Spinal cord (tissue), 10 donors: ENCODE results near the gene ZNRD2. TPM values are rescaled to one million over a fixed set of nuclear protein-coding genes. Genes with fewer than 3 reads are reported as not detected.
A peak's percentile ranks its signal among the peaks of the same experiment; 100 is the strongest.

Experiments
- DNase-seq, 6 donors: peaks; one replicate each; pipeline versions ENCODE4 v3.0.0 to v3.0.0-alpha.2; 2013 to 2015; ENCODE audit warnings: low spot score in 6 of 6, low read depth in 4 of 6
- H3K27ac ChIP-seq: one replicate; pipeline ENCODE4 v1.5.1; 2013; ENCODE audit warnings: low read depth, low read length, control low read depth
- H3K27me3 ChIP-seq: one replicate; pipeline ENCODE4 v1.6.1; 2013; ENCODE audit warnings: low read length; ENCODE audit not compliant: control insufficient read depth, insufficient read depth
- H3K36me3 ChIP-seq: one replicate; pipeline ENCODE4 v1.6.1; 2013; ENCODE audit warnings: low read length; ENCODE audit not compliant: control insufficient read depth, insufficient read depth
- H3K4me1 ChIP-seq: one replicate; pipeline ENCODE4 v1.6.1; 2013; ENCODE audit warnings: low read length; ENCODE audit not compliant: control insufficient read depth, insufficient read depth
- H3K4me3 ChIP-seq: one replicate; pipeline ENCODE4 v1.5.1; 2013; ENCODE audit warnings: low read depth, low read length, control low read depth
- H3K9me3 ChIP-seq: one replicate; pipeline ENCODE4 v1.6.1; 2013; ENCODE audit warnings: low read length; ENCODE audit not compliant: control insufficient read depth, insufficient read depth
- WGBS: methylation state at CpG from one replicate; pipeline ENCODE4 v1.1.5; 2013; ENCODE audit warnings: missing lambda C conversion rate; ENCODE audit not compliant: insufficient coverage; 5-methylcytosine and 5-hydroxymethylcytosine counted together
- polyA plus RNA-seq, 2 donors: library from polyadenylated mRNA; unstranded; fragments of 120-200 nt; gene quantifications; one replicate each; pipeline ENCODE4 v1.2.1, GENCODE V29; 2013; ENCODE audit not compliant: insufficient read length in 2 of 2
- total RNA-seq, 2 donors: library from RNA; depleted of rRNA in 1 of 2; stranded (reverse); fragments of 120-200 nt in 1 of 2; fragments of >200 nt in 1 of 2; gene quantifications; one replicate each; pipeline versions ENCODE4 v1.2.3 to v1.2.4, GENCODE V29; 2013 to 2014
- donor health status: healthy.

Gene ZNRD2
- total and polyA plus RNA-seq, 4 donors, result 14.7 to 87.2 (median 54.1) TPM

DNA sequence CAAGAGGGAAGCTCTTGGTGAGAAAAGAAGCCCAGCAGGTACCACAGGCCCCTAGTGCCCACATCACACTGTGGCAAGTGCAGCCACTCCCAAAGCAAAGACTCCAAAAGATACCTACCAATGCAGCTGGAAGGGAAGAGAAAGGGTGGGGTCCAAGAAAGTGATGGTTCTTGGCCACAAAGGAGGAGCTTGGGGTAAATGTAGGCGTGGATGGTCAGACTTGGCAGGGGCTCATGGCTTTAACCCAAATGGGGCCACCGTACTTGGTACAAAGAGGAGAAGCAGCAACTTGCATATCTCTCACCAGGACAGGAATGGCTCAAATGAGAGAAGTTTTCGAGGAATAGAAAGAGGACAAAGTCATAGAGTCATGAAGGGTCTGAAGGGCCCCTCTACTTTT, 39.0 kb downstream of the ZNRD2 start:
- no peak overlapping the region for H3K4me3 ChIP-seq
- H3K27ac ChIP-seq, result no peak overlapping the region
- 51% methylated on average over 3 of the region's 3 CpGs for WGBS
- DNase-seq, result no peak
- no peaks in the 10 kb centered on the region for H3K27me3 ChIP-seq
- H3K36me3 ChIP-seq, result peaks cover 72% of the 10 kb centered on the region
- no peaks in the 10 kb centered on the region for H3K9me3 ChIP-seq
- H3K4me1 ChIP-seq, result peaks cover 70% of the 10 kb centered on the region

DNA sequence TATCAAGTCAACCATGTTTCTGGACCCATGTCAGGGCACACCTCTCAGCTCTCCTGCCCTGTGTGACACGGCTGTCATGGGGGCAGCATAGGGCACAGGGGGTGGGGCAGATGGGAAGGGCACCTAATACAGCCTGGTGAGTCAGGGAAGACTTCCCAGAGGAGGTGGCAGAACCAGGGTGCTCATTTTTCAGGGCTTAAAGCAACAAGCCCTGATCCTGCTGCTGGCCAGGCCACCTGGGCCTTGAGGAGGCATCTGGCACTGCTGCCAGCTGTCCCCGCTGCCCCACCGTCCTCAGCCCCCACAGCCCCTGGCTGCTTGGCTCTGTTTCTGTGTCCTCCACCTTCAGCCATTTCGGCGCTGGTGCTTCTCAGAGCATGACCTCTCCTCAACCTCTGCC, 39.4 kb downstream of the ZNRD2 start:
- peaks cover 74% of the 10 kb centered on the region for H3K4me1 ChIP-seq
- no peak overlapping the region for H3K4me3 ChIP-seq
- 89% methylated on average over 5 of the region's 5 CpGs for WGBS
- H3K9me3 ChIP-seq, result no peaks in the 10 kb centered on the region
- H3K36me3 ChIP-seq, result peaks cover 68% of the 10 kb centered on the region
- H3K27ac ChIP-seq, result no peak overlapping the region
- DNase-seq, result no peak
- H3K27me3 ChIP-seq, result no peaks in the 10 kb centered on the region

DNA sequence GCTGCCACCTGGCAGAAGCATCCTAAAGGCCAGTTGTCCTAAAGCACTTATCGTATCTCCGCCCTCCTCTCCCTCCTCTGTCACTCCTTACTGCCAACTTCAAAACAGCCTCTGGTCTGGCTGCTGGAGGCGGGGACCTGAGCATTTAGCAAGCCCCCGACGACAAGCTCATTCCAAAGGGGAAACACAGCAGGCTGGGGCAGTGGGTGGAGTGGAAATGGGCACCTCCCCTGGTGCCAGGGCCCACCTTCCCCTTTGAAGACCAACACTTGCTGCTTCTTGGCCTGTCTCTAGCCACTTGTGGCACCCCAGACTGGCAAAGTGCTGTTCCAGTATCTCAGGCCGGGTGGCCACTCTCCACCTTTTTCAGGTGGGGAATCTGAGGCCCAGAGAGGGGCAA, 40.1 kb downstream of the ZNRD2 start:
- H3K27me3 ChIP-seq, result no peaks in the 10 kb centered on the region
- H3K4me1 ChIP-seq, result peaks cover 77% of the 10 kb centered on the region
- H3K36me3 ChIP-seq, result peaks cover 60% of the 10 kb centered on the region
- DNase-seq, result no peak
- 59% methylated on average over 6 of the region's 6 CpGs for WGBS
- peak overlapping the region; percentile 92 for H3K27ac ChIP-seq
- peak overlapping the region; percentile 85 for H3K4me3 ChIP-seq
- no peaks in the 10 kb centered on the region for H3K9me3 ChIP-seq

DNA sequence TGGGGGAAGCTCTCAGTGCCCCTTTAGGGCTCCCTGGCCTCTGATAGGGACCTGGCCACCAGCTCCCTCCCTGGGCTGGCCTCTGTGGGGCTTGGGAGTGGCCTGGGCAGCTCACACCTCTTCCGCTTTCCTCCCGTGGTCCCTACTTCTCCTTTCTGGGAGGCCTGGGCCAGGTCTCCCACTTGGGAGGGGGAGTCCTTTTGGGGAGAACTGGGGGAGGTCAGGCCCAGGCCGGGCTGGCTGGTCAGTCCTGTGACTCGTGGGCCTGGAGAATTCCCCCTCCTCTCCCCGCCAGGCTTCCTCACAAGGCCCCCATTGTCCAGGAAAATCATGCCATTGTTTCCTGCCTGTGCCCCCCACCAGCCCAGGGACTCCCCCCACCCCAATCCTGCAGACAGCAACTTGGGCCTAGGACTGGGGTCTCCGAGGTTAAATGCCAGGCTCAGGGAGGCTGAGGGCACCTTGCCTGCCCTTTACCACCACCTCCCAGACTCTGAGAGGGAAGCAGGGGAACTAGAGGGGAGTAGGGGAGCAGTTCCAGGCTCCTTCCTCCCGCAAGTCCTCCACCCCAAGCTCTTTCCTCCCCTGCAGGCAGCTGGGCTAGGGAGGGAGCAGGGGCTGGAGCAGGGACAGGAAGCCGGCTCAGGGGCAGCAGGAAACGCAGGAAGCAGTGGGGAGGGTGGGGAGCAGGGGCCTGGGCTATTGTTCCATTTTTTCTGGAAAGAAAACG, 40.9 kb downstream of the ZNRD2 start:
- DNase-seq, result peak in 1 of 6 donors; percentile 54
- H3K9me3 ChIP-seq, result no peaks in the 10 kb centered on the region
- 40% methylated on average over 2 of the region's 10 CpGs for WGBS
- peaks cover 78% of the 10 kb centered on the region for H3K4me1 ChIP-seq
- H3K27me3 ChIP-seq, result no peaks in the 10 kb centered on the region
- H3K27ac ChIP-seq, result peak overlapping the region; percentile 92
- peaks cover 54% of the 10 kb centered on the region for H3K36me3 ChIP-seq
- H3K4me3 ChIP-seq, result peak overlapping the region; percentile 85

DNA sequence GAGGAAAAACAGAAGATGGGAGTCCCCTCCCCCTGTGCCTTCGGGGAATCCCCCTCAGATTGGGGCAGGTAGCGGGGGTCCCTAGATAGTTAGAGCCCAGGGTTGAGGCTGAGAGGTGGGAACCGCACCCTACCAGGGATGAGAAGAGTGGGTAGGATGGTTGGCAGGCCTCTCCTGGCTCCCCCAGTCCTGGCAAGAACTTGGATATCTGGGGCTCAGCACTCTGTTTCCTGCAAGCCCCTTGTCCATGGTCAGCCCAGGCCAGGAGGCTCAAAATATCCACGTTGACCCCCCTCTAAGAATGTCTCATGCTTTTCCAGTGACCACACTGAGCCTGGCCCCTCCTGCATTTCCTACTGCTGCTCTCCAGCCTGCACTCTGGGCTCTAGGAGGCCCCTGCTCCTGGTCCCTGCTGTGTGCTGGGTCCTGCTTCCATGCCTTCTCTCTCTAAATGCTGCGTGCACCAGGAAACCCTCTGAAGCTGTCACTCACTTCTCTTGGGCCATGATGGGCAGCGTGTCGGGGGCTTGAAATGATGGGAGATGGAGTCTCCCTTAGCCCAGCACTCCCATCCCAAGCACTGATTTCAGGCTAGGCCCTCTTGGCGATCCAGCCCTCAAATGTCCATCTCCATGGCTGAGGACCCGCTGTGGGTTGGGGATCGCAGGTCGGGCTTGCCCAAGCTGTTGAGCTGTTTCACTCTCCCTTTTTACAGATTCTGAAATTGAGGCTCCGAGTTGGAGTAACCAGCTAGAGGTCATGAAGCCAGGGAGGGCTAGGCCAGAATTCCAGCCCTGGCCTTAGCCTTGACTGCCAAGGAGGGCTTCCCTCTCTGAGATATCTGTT, 41.7 kb downstream of the ZNRD2 start:
- peak overlapping the region; percentile 92 for H3K27ac ChIP-seq
- no peak for DNase-seq
- peak overlapping the region; percentile 85 for H3K4me3 ChIP-seq
- no peaks in the 10 kb centered on the region for H3K9me3 ChIP-seq
- peaks cover 53% of the 10 kb centered on the region for H3K36me3 ChIP-seq
- 86% methylated on average over 11 of the region's 12 CpGs for WGBS
- peaks cover 79% of the 10 kb centered on the region for H3K4me1 ChIP-seq
- no peaks in the 10 kb centered on the region for H3K27me3 ChIP-seq

DNA sequence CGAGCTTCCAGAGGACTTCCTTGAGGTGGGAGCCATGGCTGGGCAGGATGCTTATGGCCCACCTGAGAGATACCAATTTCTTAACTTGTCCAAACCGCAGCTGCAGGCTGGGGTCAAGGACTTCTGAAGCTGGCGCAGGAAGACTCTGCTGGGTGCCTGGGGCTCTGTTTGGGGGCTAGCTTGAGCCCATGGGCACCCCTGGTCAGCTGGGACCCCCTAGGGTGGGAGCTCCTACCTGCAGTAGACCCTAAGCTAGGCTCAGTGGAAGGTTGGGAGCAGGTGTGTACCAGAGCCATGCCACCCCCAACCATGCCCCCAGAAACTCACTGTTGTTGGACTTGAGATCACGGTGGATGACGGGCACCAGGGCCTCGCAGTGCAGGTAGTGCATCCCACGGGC, 42.4 kb downstream of the ZNRD2 start:
- WGBS, result 70% methylated on average over 7 of the region's 7 CpGs
- no peaks in the 10 kb centered on the region for H3K27me3 ChIP-seq
- H3K9me3 ChIP-seq, result no peaks in the 10 kb centered on the region
- peak overlapping the region; percentile 92 for H3K27ac ChIP-seq
- peak overlapping the region; percentile 85 for H3K4me3 ChIP-seq
- DNase-seq, result no peak
- peaks cover 80% of the 10 kb centered on the region for H3K4me1 ChIP-seq
- peaks cover 56% of the 10 kb centered on the region for H3K36me3 ChIP-seq

DNA sequence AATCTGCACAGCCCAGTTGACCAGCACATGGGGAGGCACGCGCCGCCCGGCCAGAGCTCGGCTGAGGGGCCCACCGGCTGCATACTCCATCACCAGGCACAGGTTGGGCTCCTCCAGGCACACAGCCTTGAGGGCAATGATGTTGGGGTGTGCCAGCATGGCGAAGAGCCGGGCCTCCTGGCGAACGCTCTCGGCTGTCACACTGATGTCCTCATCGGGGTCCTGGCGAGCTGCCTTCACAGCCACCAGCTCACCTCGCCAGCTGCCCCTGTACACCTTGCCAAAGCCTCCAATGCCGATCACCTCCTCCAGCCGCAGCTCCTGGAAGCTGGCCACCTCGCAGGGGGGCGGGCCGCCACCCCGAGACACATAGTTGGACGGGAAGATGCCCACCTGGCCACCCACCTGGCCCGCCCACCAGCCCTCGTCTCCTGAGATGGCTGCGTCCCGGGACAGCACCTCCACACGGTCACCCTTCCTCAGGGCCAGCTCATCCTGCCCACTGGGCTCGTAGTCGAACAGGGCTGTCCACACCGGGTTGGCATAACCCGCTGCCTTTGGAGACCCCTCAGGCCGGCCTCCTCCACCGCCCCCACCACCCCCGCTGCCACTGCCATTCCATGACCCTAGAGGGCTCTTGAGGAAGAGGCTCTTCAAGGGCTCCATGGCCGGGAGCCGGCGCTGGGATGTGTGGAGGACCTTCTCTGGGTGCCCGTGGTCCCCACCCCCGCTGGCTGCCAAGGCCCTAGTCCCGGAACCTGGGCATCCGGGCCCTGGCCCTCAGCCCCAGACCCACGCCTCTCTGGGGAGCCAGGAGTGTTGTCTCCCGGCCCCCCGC, 43.0 kb downstream of the ZNRD2 start:
- no peak for DNase-seq
- Histone ChIP-seq H3K36me3 (peaks cover 56% of the 10 kb centered on the region), H3K4me1 (peaks cover 73% of the 10 kb centered on the region), H3K9me3 (no peaks in the 10 kb centered on the region), H3K27me3 (no peaks in the 10 kb centered on the region), H3K27ac (peak overlapping the region; percentile 92), H3K4me3 (peak overlapping the region; percentile 85)
- WGBS, result 44% methylated on average over 37 of the region's 43 CpGs

DNA sequence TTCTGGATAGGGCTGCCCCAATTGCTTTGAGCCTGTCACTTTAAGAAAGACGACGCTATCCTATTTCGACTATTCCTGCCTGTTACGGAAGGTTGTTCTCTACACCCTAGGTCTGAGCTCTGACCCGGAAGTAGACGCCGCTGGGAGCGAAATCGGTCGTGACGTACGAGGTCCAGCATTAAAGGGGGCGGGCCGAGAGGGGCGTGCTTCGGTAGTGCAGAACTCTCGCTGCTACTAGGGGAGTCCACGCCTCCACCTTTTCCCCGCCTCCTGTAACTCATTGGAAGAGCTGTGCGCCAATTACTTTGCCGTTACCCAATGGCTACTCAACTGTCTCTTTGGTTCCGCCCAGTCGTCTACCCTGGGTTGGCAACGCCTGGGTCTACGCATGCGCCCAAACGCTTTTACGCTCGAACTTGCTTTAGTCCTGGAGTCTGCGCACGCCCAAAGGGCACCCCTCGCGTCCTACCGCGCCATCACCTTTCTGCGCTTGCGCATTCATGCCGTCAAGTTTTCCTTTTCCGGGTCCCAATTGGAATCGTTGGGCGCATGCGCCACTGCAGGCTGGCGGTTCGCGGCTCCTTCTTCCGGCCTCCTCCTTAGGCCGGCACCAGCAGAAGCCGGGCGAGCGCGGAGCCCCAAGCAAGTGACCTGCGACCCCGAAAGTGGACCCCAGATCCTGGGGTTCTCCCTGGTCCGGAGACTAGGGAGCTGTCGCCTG, 45.1 kb downstream of the ZNRD2 start, which contains the start of gene PCNX3:
TSS of gene PCNX3 (plus strand) at position 548 of the 721 bp plus-strand sequence. CDS start 536 bp downstream, outside the sequence.
- Histone ChIP-seq H3K27me3 (no peaks in the 10 kb centered on the region), H3K9me3 (no peaks in the 10 kb centered on the region), H3K36me3 (peaks cover 64% of the 10 kb centered on the region), H3K27ac (peak within 1 kb of the TSS; percentile 92), H3K4me3 (peak within 1 kb of the TSS; percentile 85), H3K4me1 (peaks cover 61% of the 10 kb centered on the region)
- peak; percentile 100 for DNase-seq
- WGBS, result under 1% methylated on average over 55 of the region's 55 CpGs
